Lower leg skin (tissue), 4 donors: Measurements from ENCODE around the gene SLC38A1. TPM values are rescaled to one million over a fixed set of nuclear protein-coding genes. Genes with fewer than 3 reads are reported as not detected.

Source experiments
- DNase-seq, 2 donors: peaks; one replicate each; pipeline ENCODE4 v3.0.0-alpha.2; 2019; ENCODE audit warnings: low spot score in 2 of 2
- H3K4me3 ChIP-seq: fragments of 200-600 bp; sonication (generic); 2 replicates; pipeline ENCODE4 v1.5.1; 2017; ENCODE audit warnings: mild to moderate bottlenecking, low read depth; ENCODE audit not compliant: poor library complexity, severe bottlenecking
- POLR2A ChIP-seq, 2 donors: fragments of 450-650 bp; IDR thresholded peaks; one replicate each; pipeline ENCODE4 v1.6.1; 2016 to 2017; ENCODE audit warnings: antibody characterized with exemption in 2 of 2, mild to moderate bottlenecking in 1 of 2, moderate library complexity in 1 of 2
- WGBS, 2 donors: methylation state at CpG; one replicate each; pipeline ENCODE4 v1.1.5; 2018; 5-methylcytosine and 5-hydroxymethylcytosine counted together
- intact Hi-C: fragments of 100-400 bp; cut with DNase I; formaldehyde crosslinking; loops from one replicate; pipeline ENCODE4 v1.15.0; 2023; ENCODE audit warnings: low total_unique reads
- total RNA-seq, 4 donors: library from RNA; depleted of rRNA; stranded (reverse); fragments of >200 nt; gene quantifications; one replicate each; pipeline ENCODE4 v1.1.0, GENCODE V29; 2016
- TF ChIP-seq, protein P1 (sequence below), 3 donors: fragments of 450-650 bp; IDR thresholded peaks; one replicate each; pipeline ENCODE4 v1.5.1; 2016; ENCODE audit warnings: antibody characterized with exemption in 3 of 3, mild to moderate bottlenecking in 3 of 3, moderate library complexity in 2 of 3

The SLC38A1 gene
- total RNA-seq, 4 donors from 2014 or later, result 87.3 to 118 (median 102) TPM

DNA sequence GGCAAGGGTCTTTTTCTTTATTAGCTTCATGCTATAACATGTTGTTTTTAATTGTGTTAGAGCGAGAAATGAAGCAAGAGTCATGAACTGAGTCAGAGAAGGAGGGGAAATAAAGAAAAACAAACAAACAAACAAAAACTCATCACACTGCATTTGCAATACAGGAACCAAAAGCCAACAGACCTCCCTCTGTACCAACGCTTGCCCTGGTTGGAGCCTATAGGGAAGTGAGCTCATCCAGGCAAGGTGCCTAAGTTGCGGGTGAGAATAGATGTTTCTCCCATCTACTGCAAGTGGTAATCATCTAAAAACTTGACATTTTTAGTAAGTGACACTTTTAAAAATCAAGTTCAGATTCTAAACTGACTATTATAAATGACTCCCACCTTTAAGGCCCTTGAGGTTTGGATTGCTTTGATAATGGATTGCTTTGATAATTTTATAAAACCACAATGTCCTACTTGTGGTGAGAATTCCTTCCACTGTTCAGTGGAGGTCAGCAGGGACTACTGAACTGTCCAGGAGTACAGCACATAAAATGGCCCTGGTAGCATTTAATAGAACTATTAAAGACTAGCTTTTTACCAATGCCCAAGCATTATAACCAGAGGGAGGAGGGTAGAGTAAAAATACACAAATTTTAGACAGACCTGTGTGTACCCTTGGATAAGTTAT lies 31.3 kb downstream of the SLC38A1 start:
- TF ChIP-seq, protein P1, sequence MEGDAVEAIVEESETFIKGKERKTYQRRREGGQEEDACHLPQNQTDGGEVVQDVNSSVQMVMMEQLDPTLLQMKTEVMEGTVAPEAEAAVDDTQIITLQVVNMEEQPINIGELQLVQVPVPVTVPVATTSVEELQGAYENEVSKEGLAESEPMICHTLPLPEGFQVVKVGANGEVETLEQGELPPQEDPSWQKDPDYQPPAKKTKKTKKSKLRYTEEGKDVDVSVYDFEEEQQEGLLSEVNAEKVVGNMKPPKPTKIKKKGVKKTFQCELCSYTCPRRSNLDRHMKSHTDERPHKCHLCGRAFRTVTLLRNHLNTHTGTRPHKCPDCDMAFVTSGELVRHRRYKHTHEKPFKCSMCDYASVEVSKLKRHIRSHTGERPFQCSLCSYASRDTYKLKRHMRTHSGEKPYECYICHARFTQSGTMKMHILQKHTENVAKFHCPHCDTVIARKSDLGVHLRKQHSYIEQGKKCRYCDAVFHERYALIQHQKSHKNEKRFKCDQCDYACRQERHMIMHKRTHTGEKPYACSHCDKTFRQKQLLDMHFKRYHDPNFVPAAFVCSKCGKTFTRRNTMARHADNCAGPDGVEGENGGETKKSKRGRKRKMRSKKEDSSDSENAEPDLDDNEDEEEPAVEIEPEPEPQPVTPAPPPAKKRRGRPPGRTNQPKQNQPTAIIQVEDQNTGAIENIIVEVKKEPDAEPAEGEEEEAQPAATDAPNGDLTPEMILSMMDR (IDR thresholded peaks at IDR 0.05), result no peak
- no peak for TF ChIP-seq POLR2A (IDR thresholded peaks at IDR 0.05)
- no peak overlapping the region for H3K4me3 ChIP-seq
- no peak for DNase-seq
- 82 to 85% methylated on average over 3 of the region's 3 CpGs for WGBS, 2 donors
- intact Hi-C loops, result no loop called here

DNA sequence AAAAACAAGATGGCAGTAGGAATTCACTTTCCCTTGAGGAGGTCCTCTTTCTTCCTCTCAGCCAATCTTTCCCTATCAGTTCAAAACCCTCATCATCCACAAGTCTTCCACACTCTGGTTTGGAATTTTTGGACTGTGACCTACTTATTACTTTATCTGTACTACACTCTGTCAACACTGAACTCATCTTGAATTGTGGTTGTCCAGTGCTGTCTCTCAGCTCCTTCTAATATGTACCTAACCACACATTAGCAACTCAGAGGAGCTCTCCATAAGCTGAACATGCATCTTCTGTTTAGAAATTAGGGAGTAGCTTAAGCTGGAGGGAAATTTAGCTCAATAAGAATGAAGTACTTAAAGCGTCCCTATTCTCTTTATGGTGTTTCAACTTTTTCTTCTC lies 34.8 kb downstream of the SLC38A1 start:
- no peak for TF ChIP-seq POLR2A (IDR thresholded peaks at IDR 0.05)
- TF ChIP-seq, protein P1 (IDR thresholded peaks at IDR 0.05), result no peak
- H3K4me3 ChIP-seq, result no peak overlapping the region
- no peak for DNase-seq
- 97 to 100% methylated on average over 1 of the region's 1 CpG for WGBS, 2 donors
- intact Hi-C loops, result no loop called here

DNA sequence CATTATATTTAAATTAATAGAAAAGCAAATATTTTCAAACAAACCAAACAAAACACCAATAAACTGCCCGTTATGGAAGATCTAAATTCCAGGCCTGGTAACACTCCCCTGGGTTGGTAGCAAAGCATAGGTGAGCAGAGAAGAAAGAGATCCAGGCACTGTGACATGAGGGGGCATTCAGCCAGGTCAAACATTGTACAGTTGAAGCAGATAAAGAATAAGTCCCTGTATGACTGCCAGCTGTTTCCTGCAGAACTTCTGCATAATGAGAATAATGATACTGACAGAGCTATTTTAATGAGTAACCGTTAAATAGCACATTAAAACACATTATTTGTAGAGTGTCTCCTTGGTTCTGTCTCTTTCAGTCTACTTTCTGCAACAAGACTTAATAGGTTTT lies 35.4 kb downstream of the SLC38A1 start:
- TF ChIP-seq, protein P1 (IDR thresholded peaks at IDR 0.05), result no peak
- no peak for TF ChIP-seq POLR2A (IDR thresholded peaks at IDR 0.05)
- no peak for DNase-seq
- no peak overlapping the region for H3K4me3 ChIP-seq
- WGBS, 2 donors, result 67 to 69% methylated on average over 2 of the region's 2 CpGs
- intact Hi-C loops, result no loop called here

DNA sequence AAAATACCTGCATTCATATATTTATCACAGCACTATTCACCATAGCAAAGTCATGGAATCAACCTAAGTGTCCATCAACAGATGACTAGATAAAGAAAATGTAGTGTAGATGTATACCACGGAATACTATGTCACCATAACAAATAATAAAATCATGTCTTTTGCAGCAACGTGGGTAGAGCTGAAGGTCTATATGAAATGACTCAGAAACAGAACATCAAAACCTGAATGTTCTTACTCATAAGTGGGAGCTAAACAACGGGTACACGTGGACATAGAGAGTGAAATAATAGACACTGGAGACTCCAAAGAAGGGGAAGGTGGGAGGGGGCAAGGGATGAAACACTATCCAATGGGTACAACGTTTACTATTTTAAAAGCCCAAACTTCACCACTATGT lies 37.9 kb downstream of the SLC38A1 start:
- 88% methylated on average over 5 of the region's 5 CpGs for whole genome bisulfite sequencing, 2 donors

DNA sequence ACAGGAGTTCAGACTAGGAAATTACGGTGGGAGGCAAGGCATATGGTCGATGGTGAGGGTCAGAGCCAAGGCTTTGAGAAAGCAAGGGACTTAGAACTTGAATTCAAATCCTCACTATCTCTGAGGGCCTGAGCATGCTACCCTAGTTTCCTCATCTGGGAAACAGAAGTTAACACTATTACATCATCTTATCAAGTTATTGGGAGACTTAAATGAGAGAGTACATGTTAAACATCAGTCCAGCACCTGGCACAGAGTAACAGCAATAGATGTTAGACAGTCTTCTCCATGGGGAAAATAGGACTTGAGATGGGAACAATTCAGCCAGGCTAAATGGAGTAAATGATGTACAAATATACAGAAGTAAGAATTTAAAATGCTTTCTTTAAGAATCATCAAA lies 38.5 kb downstream of the SLC38A1 start:
- no peak for DNase-seq
- no peak for TF ChIP-seq POLR2A (IDR thresholded peaks at IDR 0.05)
- TF ChIP-seq, protein P1 (IDR thresholded peaks at IDR 0.05), result no peak
- 77 to 87% methylated on average over 2 of the region's 2 CpGs for WGBS, 2 donors
- H3K4me3 ChIP-seq, result no peak overlapping the region
- intact Hi-C loops, result no loop called here

More for the DNA sequence above, 37.9 kb downstream of the SLC38A1 start:
- no peak overlapping the region for H3K4me3 ChIP-seq
- no peak for TF ChIP-seq POLR2A (IDR thresholded peaks at IDR 0.05)
- TF ChIP-seq, protein P1 (IDR thresholded peaks at IDR 0.05), result no peak
- DNase-seq, result no peak
- intact Hi-C loops, result no loop called here

DNA sequence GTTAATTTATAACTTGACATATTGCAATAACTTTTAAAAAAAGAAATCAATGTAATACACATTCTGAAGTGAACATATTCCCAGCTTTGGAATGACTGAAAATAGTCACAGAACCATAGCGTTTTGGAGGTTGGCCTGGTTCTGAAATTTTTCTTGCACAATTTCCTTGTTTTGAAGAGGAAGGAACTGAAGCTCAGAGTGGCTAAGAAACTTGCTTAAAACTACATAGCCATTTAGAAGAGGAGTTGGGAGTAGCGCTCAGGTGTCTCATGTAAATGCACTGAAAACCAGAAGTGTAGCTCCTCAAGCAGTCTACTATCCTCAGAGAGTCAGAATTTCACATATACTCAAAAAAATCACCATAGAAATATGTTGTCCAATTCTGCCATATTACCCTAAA lies 41.2 kb downstream of the SLC38A1 start:
- H3K4me3 ChIP-seq, result no peak overlapping the region
- intact Hi-C loops, result no loop called here
- WGBS, 2 donors, result 76 to 77% methylated on average over 2 of the region's 2 CpGs
- no peak for DNase-seq
- TF ChIP-seq, protein P1 (IDR thresholded peaks at IDR 0.05), result no peak
- TF ChIP-seq POLR2A (IDR thresholded peaks at IDR 0.05), result no peak
